ENCODE data around the gene PAX2.

PAX2 gene

DNA sequence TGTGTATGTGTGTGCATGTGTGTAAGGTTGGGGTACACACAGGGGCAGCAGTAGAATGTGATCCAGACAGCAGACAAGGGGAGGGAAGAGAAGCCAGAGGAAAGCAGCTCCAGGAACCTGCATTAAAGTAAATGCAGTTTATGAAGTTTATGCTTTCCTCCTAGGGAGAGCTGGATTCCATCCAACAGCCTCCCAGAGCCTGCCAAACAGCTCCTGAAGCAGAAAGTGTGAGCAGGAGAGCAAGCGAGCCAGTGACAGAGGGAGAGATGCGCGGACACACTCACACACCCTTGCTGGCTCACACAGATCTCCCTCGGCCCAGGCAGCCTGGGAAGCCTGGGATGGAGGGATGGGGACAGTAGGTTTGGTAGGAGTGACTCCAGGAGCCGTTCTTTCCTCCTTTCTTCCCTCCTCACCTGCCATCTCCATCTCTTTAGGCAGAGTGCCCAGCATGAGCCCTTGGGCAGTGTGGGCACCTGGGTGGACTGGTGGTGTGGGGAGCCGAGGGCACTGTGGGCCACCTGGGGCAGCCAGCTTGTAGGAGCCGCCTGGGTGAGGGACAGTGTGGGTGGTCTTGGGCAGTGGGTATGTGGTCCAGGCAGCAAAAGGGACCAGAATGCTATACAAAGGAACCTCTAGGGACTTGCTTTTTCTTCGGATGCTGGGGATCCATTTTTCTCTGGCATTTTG lies 46.1 kb downstream of the PAX2 start:
- no peak for DNase-seq (ENCODE audit: low read depth in 2 of 2)

- DNase-seq (ENCODE audit: low read depth in 2 of 2), result no peak
These were observed 47.2 kb downstream of the PAX2 start for GRCh38 chr10:100792574-100792973.

DNA sequence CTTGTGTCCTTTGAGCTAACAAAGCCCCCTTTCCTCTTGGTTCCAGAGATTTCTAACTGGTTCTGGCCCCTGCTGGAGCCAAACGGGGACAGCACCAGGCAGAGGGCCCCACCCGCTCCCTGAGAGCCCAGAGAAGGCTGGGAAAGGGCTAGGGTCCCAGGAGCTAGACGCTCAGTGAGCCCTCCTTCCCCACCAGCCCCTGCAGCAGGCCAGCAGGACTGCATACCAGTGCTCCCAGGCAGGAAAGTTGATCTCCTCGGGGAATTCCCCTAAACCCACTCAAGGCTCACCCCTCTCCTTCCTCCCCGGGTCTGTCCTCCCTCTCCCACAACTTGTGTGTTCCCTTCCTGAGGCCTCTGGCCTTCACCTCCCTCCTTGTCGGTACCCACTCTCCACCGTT lies 47.7 kb downstream of the PAX2 start:
- DNase-seq (ENCODE audit: low read depth in 2 of 2), result no peak

DNA sequence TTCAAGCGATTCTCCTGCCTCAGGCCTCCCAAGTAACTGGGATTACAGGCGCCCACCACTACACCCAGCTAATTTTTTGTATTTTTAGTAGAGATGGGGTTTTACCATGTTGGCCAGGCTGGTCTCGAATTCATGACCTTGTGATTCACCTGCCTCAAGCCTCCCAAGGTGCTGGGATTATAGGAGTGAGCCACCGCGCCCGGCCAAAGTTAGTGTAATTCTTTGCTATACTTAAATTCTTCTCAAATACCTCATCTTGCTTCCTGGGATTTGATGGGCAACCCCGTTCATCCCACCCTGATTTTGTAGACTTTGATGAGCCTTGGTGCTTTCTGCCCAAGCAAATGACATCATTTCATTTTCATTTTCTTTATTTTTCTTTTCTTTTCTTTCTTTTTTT lies 54.5 kb downstream of the PAX2 start:
- DNase-seq (ENCODE audit: low read depth in 2 of 2), result no peak

GRCh38 chr10:100800931-100801330 lies 55.5 kb downstream of the PAX2 start:
- no peak for DNase-seq (ENCODE audit: low read depth in 2 of 2)

DNA sequence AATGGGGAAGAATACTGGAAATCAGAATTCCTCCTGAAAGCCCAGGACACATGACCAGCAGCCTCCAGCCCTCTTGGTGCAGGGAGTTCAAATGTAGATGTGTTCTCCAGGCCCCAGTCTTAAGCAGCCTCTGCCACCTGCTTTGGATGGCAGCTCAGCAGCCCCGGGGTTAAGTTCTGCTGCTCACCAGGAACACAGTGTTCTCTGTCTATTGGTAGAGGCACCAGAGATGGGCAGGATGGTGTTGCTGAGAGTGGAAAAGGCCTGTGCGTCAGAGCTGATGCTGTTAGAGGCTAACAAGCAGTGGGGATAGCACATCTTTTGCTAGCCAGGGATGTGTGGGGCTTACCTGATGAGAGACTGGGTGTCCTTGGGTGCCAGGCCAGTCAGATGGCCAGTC lies 56.8 kb downstream of the PAX2 start:
- DNase-seq (ENCODE audit: low read depth in 2 of 2), result no peak

DNA sequence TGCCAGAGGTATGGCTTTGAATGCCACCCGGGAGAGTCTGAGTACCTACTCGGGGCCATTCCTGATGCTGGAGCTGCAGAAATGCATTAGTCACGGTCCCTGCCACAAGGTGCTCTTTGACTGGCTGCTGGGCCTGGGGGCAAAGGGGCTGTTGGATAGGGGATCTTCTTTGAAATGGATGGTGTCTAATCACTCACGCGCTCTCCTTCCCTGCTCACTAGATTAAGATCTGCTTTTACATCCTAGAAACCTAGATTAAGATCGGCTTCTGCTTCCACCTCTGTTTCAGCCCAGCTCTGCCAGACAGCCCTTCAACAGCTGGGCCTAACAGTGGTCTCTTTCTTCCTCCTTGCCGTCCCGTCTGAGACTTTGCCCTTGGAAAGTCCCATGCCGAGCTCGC lies 57.2 kb downstream of the PAX2 start:
- DNase-seq (ENCODE audit: low read depth in 2 of 2), result no peak

DNA sequence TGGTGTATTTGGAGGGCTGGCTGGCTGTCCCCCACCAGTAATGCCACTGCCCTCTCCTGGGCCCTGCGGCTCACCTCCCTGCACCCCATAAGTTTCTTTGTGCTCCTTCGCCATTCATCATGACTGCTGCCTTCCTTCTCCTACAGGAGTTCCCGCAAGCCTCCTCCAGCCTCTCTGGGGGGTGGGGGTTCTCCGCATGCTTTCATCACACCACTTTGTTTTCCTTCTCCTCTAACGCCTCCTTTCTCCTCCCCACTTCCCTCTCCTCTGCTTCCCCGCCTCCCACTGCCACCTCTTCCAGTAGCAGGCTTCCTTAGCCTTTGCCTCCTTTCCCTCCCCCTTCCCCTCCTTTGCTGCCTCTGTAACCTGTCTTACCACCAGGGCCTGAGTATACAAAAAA lies 58.1 kb downstream of the PAX2 start:
- no peak for DNase-seq (ENCODE audit: low read depth in 2 of 2)

GRCh38 chr10:100803908-100804307 lies 58.5 kb downstream of the PAX2 start:
- DNase-seq (ENCODE audit: low read depth in 2 of 2), result no peak

DNA sequence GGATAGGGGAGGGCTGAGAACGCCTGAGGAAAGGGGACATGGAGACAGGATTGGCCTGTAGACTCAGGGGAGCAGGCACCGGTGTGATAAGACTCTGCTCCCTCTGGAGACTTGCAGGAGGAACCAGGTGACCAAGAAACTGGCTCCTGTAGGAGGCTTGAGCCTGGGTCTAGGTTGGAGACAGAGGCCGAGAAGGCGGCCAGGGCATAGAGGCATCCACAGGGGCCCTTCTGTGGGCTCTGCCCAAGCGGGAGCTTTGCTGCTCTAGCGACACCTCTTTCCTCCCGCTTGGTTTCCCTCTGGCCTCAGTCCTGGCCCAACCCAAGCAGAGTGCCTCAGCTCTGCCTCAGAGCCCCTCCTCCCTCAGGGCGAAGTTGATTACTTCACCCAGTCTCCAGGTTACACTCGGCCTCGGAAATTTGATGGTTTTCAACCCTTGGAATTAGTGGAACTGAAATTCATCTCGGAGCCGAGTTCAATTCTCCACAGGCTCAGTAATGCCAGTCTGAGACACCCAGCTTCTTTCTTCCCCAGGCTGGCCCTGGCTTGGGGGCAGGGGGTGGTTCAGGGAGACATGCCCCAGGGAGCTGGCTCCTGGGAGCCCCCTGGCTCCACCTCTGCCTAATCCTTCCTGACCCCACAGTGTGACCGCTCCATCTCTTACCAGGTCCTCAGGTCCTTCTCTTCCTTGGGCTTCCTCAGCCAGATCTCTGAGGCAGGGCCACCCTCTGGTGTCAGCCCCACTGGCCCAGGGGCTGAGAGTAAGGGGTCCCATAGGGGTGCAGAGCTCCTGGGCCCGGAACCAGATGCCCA lies 60.4 kb downstream of the PAX2 start:
- no peak for DNase-seq (ENCODE audit: low read depth in 2 of 2)

DNA sequence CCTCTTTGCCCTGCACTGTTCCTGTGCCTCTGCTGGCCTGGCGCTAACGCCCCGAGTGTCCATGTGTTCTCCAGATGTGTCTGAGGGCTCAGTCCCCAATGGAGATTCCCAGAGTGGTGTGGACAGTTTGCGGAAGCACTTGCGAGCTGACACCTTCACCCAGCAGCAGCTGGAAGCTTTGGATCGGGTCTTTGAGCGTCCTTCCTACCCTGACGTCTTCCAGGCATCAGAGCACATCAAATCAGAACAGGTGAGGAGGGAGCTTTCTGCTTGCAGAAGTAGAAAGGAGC lies 60.9 kb downstream of the PAX2 start:
- DNase-seq (ENCODE audit: low read depth in 2 of 2), result no peak

- no peak for DNase-seq (ENCODE audit: low read depth in 2 of 2)
These were observed 62.0 kb downstream of the PAX2 start for GRCh38 chr10:100807241-100807951.

- no peak for DNase-seq (ENCODE audit: low read depth in 2 of 2)
These were observed 63.5 kb downstream of the PAX2 start for GRCh38 chr10:100808876-100809275.

GRCh38 chr10:100810091-100810834 lies 64.9 kb downstream of the PAX2 start:
- no peak for DNase-seq (ENCODE audit: low read depth in 2 of 2)

- DNase-seq (ENCODE audit: low read depth in 2 of 2), result no peak
These were observed 65.4 kb downstream of the PAX2 start for GRCh38 chr10:100810835-100811116.

GRCh38 chr10:100811261-100811660 lies 65.9 kb downstream of the PAX2 start:
- DNase-seq (ENCODE audit: low read depth in 2 of 2), result no peak

DNA sequence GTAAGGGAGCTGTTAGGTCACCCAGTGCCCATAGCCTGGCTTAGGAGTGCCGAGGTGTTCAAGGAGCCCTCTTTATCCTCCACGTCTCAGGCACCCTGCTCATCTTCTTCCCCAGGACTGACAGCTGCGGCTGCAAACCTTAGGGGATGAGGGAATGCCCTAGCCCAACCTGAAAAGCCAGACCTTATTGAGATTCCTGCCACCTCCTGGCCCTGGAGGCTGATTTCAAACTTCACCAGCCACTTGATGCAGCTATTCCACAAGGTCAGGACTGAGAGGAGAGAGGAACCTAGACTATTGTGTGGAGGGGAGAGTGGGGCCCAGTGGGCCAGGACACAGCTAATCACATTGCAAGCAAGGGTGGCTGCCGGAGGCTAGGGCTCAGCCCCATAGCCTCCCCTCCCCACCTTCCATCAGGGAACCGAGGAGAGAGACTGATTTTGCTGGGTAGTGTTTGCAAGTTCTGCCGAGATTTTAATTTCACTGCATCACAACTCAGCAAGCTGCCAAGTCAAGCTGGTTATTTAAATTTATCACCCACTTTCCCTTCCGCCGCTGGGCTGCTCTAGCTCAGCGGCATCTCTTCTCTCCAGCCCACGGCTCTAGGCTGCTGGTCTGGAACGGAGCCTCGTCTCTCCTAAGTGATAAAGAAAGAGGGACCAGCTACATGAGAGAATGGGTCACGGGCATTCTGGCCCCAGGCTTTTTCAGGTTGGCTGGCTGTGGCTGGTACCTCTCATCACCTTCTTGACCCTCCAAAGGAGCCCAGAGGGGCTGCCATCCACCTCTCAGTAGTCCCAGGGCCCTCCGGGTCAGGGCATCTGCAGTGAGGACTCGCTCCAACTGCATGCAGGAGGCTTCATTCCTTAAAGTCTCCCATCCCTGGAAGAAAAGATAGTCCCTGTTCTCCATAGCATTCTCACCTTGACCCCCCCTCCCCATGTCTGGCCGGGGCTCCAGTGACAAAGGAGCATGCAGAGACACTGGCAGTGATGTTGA lies 66.7 kb downstream of the PAX2 start:
- DNase-seq (ENCODE audit: low read depth in 2 of 2), result no peak

DNA sequence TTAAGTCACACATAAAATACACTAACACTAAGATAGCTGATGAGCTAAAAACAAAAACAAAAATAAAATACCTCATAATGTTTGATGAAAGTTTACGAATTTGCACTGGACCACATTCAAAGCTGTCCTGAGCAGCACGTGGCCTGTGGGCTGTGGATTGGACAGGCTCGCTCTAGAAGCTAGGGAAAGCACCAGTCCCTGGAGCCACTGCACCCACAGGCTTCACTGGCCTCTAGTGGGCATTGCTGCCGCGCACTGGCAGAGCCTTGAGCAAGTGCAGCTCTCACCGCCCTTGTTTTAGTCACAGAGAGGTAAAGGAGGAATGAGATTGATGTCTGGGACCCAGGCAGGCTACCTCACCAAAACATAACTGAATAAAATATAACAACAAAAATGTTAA lies 67.6 kb downstream of the PAX2 start:
- DNase-seq (ENCODE audit: low read depth in 2 of 2), result no peak

DNA sequence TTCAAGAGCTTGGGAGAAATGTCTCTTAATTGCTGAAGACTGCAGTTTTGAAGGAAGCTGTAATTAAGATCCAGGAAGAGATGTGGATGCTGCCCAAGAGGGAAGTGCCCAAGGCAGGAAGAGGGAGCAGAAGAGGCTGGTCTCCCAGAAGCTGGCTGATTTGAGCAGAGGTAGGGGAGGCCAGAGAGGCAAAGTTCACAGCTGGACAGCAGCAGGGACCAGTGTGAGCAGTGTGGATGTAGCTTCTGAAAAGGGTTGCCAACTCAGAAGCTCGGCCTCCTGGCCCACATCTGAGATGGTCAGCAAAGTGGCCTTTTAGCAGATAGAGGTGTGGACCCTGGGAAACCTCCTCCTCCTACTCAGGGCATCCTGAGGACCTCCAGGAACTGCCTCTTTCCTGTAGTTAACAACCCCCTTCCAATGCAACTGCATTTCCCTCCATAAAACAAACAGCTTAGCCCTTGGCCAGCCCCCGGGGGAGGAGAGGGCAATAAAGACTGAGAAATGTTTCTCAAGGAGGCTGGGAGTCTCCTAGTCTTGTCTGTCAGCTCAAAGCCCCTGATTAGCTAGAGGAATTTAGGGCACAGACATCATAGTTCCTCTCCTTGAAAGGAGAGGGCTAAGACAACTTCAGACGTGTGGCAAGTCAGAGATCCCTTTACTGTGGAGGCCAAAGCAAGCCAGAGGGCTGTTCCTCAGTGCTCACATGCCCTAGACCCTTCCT lies 69.5 kb downstream of the PAX2 start:
- no peak for DNase-seq (ENCODE audit: low read depth in 2 of 2)

DNA sequence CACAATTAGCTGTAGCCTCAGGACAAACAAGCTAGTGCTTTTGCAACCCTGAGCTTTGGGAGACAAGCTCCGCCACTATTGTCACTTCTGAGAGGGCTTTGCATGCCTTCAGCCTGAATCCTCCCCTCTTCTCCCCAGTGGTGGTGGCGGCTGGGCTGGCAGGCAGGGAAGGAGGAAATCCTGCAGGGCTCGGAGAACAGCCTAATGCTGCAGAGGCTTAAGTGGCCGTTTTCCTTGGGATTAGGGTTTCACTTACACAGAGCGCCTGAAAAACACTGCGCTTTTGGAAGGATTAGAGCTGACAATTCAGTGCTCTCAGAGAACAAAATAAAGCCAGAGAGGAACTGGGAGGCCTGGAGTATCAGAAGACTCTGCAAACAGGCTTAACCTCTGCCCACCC lies 71.3 kb downstream of the PAX2 start:
- DNase-seq (ENCODE audit: low read depth in 2 of 2), result no peak

Measured in stimulated activated CD8-positive, alpha-beta memory T cell treated with anti-CD3 and anti-CD28 coated beads, Interleukin-2, amount 100 ng/mL, for 1 hour (primary cell).